ENCODE results near the gene AADACL4. TPM values are rescaled to one million over a fixed set of nuclear protein-coding genes. Genes with fewer than 3 reads are reported as not detected.

AADACL4 gene
- total and polyA plus RNA-seq, 2 experiments from 2014 or later, result not detected

DNA sequence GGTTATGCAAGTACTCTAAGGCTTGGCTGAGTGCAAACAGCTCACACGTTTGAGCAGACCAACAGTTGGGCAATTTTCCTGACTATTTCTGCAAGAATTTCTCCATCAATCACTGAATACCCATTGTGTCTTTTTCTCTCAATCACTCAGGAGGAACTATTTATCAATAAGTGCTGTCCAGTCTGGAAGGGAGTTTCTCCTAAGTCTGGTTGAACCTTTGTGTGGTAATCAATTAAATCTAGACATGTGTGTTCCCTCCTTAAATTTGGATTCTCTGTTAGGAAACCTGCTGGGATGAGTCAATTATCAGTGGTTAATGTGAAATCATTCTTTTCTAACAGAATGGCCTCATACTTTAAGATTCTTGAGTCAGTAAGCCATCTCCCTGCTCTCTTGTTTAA is 65.2 kb downstream of the AADACL4 start:
- H4K20me1 ChIP-seq (replicated peaks; ENCODE audit: insufficient read depth), result no peaks in the 10 kb centered on the region
- no peak overlapping the region for H3K4me2 ChIP-seq
- H3K27ac ChIP-seq (ENCODE audit: low read depth), result no peak overlapping the region
- DNase-seq (ENCODE audit: low spot score) (no peak), ATAC-seq (no peak)
- no peak for TF ChIP-seq EZH2phosphoT487 (IDR thresholded peaks at IDR 0.05; ENCODE audit: unreplicated experiment)
- TF ChIP-seq STAT1 (IDR thresholded peaks at IDR 0.05; ENCODE audit: unreplicated experiment), result no peak
- no peak for TF ChIP-seq CREB1 (CRISPR knock-in tag; IDR thresholded peaks at IDR 0.05; ENCODE audit: low read depth)
- TF ChIP-seq, protein P1, sequence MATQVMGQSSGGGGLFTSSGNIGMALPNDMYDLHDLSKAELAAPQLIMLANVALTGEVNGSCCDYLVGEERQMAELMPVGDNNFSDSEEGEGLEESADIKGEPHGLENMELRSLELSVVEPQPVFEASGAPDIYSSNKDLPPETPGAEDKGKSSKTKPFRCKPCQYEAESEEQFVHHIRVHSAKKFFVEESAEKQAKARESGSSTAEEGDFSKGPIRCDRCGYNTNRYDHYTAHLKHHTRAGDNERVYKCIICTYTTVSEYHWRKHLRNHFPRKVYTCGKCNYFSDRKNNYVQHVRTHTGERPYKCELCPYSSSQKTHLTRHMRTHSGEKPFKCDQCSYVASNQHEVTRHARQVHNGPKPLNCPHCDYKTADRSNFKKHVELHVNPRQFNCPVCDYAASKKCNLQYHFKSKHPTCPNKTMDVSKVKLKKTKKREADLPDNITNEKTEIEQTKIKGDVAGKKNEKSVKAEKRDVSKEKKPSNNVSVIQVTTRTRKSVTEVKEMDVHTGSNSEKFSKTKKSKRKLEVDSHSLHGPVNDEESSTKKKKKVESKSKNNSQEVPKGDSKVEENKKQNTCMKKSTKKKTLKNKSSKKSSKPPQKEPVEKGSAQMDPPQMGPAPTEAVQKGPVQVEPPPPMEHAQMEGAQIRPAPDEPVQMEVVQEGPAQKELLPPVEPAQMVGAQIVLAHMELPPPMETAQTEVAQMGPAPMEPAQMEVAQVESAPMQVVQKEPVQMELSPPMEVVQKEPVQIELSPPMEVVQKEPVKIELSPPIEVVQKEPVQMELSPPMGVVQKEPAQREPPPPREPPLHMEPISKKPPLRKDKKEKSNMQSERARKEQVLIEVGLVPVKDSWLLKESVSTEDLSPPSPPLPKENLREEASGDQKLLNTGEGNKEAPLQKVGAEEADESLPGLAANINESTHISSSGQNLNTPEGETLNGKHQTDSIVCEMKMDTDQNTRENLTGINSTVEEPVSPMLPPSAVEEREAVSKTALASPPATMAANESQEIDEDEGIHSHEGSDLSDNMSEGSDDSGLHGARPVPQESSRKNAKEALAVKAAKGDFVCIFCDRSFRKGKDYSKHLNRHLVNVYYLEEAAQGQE (IDR thresholded peaks at IDR 0.05; ENCODE audit: unreplicated experiment), result no peak
- TF ChIP-seq ZNF114 (CRISPR knock-in tag; IDR thresholded peaks at IDR 0.05), result no peak
- TF ChIP-seq, protein P2, sequence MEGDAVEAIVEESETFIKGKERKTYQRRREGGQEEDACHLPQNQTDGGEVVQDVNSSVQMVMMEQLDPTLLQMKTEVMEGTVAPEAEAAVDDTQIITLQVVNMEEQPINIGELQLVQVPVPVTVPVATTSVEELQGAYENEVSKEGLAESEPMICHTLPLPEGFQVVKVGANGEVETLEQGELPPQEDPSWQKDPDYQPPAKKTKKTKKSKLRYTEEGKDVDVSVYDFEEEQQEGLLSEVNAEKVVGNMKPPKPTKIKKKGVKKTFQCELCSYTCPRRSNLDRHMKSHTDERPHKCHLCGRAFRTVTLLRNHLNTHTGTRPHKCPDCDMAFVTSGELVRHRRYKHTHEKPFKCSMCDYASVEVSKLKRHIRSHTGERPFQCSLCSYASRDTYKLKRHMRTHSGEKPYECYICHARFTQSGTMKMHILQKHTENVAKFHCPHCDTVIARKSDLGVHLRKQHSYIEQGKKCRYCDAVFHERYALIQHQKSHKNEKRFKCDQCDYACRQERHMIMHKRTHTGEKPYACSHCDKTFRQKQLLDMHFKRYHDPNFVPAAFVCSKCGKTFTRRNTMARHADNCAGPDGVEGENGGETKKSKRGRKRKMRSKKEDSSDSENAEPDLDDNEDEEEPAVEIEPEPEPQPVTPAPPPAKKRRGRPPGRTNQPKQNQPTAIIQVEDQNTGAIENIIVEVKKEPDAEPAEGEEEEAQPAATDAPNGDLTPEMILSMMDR (conservative IDR thresholded peaks at IDR 0.05; ENCODE audit: low read depth in 2 of 2), result no peak
- TF ChIP-seq, protein P3, sequence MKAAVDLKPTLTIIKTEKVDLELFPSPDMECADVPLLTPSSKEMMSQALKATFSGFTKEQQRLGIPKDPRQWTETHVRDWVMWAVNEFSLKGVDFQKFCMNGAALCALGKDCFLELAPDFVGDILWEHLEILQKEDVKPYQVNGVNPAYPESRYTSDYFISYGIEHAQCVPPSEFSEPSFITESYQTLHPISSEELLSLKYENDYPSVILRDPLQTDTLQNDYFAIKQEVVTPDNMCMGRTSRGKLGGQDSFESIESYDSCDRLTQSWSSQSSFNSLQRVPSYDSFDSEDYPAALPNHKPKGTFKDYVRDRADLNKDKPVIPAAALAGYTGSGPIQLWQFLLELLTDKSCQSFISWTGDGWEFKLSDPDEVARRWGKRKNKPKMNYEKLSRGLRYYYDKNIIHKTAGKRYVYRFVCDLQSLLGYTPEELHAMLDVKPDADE (IDR thresholded peaks at IDR 0.05), result no peak
- TF ChIP-seq POLR2AphosphoS5 (IDR thresholded peaks at IDR 0.05; ENCODE audit: low read depth), result no peak
- TF ChIP-seq JUNB (IDR thresholded peaks at IDR 0.05; ENCODE audit: unreplicated experiment), result no peak
- no peak for TF ChIP-seq NANOG (IDR thresholded peaks at IDR 0.05; ENCODE audit: borderline replicate concordance)
- TF ChIP-seq EZH2 (IDR thresholded peaks at IDR 0.05; ENCODE audit: low read depth, unreplicated experiment), result no peak
- peaks cover 30% of the 10 kb centered on the region for H3K4me1 ChIP-seq (ENCODE audit: insufficient read depth)
- H3K4me3 Mint-ChIP-seq, result no peak overlapping the region
- no peak overlapping the region for H2AFZ ChIP-seq
- no peaks in the 10 kb centered on the region for H3K79me2 ChIP-seq (replicated peaks; ENCODE audit: insufficient read depth)
- H3K9me3 Mint-ChIP-seq, result peaks cover 4% of the 10 kb centered on the region
- peaks cover 1% of the 10 kb centered on the region; the same call in 2 of the 3 replicates for H3K36me3 Mint-ChIP-seq (ENCODE audit: low read depth)
- no peaks in the 10 kb centered on the region for H3K27me3 ChIP-seq (ENCODE audit: insufficient read depth)
- H3K36me3 ChIP-seq (ENCODE audit: insufficient read depth), result no peaks in the 10 kb centered on the region; the same call in 1 of the 2 replicates
- H3K27ac Mint-ChIP-seq, result no peak overlapping the region
- no peaks in the 10 kb centered on the region for H3F3A ChIP-seq (replicated peaks; ENCODE audit: low read depth)
- H3K27me3 Mint-ChIP-seq (ENCODE audit: insufficient read depth, low read depth, poor library complexity), result peaks cover 9% of the 10 kb centered on the region
- no peak overlapping the region for H3K4me3 ChIP-seq
- H3K9me2 ChIP-seq (ENCODE audit: insufficient read depth), result peaks cover 19% of the 10 kb centered on the region
- peaks cover 25% of the 10 kb centered on the region for H3K4me1 Mint-ChIP-seq

Measured in GM23338 (cell line).